Subcutaneous adipose tissue (tissue), 4 donors: ENCODE measurements around the gene STK35. TPM values are rescaled to one million over a fixed set of nuclear protein-coding genes. Genes with fewer than 3 reads are reported as not detected.

Experiments
- total RNA-seq, 4 donors: library from RNA; depleted of rRNA; stranded (reverse); fragments of >200 nt; gene quantifications; one replicate each; pipeline ENCODE4 v1.1.0, GENCODE V29; 2016
- TF ChIP-seq, protein P1 (sequence below): fragments of 450-650 bp; IDR thresholded peaks from one replicate; pipeline ENCODE4 v1.5.1; 2016; ENCODE audit warnings: low read depth, mild to moderate bottlenecking, control low read depth, antibody characterized with exemption, moderate library complexity

The STK35 gene
- total RNA-seq, 4 donors from 2014 or later, result 8.8 to 28.1 (median 11.1) TPM

DNA sequence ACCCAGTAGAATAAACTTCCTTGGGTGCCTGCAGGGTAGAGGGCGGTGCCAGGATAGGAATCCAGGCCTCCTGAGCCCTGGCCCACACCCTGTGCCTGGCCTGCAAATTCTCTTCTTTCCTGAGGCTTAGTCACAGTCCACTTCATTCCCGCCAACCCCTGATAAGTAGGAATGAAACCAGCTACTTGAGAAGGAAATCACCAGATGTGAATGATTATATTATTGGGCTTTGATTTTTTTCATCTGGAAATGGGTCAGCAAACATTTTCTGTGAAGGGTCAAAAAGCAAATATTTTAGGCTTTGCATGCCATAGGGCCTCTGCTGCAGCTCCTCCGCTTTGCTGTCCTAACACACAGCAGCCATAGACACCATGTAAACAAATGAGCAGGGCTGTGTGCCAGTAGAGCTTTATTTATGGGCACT lies 50.2 kb downstream of the STK35 start:
- TF ChIP-seq, protein P1, sequence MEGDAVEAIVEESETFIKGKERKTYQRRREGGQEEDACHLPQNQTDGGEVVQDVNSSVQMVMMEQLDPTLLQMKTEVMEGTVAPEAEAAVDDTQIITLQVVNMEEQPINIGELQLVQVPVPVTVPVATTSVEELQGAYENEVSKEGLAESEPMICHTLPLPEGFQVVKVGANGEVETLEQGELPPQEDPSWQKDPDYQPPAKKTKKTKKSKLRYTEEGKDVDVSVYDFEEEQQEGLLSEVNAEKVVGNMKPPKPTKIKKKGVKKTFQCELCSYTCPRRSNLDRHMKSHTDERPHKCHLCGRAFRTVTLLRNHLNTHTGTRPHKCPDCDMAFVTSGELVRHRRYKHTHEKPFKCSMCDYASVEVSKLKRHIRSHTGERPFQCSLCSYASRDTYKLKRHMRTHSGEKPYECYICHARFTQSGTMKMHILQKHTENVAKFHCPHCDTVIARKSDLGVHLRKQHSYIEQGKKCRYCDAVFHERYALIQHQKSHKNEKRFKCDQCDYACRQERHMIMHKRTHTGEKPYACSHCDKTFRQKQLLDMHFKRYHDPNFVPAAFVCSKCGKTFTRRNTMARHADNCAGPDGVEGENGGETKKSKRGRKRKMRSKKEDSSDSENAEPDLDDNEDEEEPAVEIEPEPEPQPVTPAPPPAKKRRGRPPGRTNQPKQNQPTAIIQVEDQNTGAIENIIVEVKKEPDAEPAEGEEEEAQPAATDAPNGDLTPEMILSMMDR, result no peak

DNA sequence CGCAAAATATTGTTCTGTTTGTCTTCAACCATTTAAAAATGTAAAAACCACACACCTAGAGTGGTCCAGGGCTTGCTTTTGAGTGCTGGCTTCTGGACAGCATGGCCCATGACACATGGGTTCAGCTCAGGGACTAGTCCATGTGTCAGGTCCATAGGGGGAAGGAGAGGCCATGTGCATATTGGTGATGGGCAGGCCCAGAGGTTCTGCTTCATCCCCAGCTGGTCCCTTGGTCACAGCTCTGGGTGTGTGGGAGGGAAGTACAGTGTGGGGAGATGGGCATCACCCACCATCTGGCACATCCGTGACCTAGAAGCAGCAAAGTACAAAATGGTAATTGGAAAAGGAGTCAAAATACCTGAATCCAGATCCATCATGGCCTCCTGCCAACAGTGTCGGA lies 50.7 kb downstream of the STK35 start:
- TF ChIP-seq, protein P1, result no peak

DNA sequence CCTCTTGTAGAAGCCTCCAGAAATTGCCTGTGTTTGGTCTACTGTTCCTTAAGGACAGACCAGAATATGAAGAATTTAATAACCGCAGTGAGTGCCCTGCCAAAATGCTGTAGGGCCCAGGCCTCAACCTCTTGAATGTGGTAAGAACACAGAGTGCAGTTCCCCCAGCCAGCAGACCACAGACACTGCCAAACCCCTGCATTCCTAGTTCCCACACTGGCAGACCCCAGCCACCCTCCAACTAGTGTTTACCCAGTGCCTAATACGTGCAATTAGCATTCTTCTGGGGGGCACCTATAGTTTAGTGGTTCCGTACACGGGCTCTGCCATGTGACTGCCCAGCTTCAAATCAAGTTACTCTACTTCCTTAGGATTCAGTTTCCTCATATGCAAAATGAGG lies 51.7 kb downstream of the STK35 start:
- TF ChIP-seq, protein P1, result no peak

DNA sequence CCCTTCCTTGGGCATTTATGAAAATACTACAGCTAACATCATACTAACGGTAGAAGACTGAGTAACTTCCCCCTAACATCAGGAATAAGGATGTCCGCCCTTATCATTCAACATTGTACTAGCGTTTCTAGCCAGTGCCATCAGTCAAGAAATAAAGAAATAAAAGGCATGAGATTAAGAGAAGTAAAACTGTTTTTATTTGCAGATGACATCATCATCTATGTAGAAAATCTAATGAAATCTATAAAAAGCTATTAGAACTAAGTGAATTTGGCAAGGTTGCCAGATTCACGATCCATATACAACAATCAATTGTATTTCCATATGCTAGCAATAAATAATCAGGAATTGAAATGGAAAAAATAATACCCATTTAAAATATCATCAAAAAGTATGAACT lies 54.6 kb downstream of the STK35 start:
- TF ChIP-seq, protein P1, result no peak

DNA sequence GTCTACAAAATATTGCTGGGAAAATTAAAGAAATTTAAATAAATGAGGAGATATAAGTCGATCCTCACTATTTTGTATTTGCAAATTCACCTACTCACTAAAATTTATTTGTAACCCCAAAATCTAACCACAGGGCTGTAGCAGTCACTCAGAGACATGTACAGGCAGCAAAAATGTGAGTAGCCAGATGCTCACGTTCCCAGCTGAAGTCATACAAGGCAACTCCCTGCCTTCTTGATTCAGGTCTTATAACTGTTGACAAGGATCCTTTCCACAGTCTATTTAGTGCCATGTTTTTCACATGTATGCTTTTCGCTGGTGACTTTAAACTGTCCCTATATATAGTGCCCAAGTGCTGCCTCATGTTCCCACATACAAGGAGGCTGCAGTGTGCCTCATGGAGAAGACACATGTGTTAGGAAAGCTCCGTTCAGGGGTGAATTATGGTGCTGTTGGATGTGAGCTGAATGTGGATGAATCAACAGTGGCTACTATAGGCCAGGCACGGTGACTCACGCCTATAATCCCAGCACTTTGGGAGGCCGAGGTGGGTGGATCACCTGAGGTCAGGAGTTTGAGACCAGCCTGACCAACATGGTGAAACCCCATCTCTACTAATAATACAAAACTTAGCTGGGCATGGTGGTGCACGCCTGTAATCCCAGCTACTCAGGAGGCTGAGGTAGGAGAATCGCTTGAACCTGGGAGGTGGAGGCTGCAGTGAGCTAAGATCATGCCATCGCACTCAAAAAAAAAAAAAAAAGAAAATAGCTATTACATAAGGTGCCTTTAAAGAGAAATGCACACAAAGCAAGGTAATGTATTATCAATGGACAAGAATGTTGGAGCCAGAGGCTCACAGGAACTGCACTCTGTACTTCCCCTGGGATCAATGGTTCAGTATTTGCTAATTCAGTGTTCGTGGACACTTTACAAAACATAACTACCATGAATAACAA lies 55.3 kb downstream of the STK35 start:
- TF ChIP-seq, protein P1, result no peak

DNA sequence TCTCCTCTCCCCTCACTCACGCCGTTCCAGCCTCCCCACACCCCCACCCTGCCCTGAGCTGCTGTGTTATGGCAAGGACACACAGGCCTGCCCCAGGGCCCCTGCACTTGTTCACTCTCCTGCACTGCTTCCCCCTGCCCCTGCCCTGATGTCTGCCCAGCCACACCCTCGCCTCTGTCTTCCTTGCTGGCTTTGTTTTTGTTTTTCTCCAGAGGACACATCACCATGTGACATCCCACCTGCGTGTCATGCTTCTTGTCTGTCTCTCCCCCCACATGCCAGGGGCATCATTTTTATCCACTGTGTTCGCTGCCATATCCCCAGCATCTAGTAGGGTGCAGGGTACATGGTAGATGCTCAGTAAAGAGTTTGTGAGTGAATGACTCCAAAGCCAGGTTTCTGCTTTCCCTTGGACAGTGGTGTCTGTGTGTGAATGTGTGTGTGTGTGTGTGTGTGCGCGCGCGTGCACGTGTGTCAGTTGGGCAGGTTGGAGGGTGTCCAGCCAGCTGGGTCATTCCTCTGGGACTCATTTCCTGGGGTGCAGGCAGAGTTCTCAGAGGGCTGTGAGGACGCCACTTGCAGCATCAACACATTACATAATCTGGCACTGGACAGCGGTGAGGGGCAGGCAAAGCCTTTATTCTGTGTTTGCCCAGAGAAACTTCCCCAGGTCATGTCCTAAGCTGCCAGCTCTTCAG lies 60.6 kb downstream of the STK35 start:
- TF ChIP-seq, protein P1, result no peak

DNA sequence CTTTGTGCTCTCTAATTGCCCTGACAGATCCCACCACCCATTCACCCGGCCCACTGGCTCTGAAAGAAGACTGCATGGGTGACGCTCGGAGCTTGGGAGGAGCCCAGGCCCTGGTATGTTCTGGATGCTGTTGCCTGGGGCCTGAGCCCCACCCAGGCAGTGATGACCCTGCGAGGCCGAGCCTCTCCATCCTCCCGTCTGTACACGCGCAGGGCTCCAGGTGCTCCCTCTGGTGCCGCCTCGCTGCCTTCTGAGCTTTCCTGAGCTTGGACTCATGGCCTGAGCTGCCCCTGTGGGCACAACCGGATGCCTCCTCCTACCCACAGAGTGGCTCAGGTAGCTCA lies 61.2 kb downstream of the STK35 start:
- TF ChIP-seq, protein P1, result no peak
